Activated CD8-positive, alpha-beta T cell treated with anti-CD3 and anti-CD28 coated beads for 36 hours (primary cell): ENCODE measurements around the gene PPP1R12A. TPM values are rescaled to one million over a fixed set of nuclear protein-coding genes. Genes with fewer than 3 reads are reported as not detected.
A peak's percentile ranks its signal among the peaks of the same experiment; 100 is the strongest.

ENCODE experiments used
- ATAC-seq: fragments of 200-7000 bp; cut with Tn5 transposase; one replicate; pipeline ENCODE4 v1.10.0; 2021; ENCODE audit warnings: mild to moderate bottlenecking, moderate library complexity
- CTCF ChIA-PET: fragments of 350-600 bp; sonication (Branson Sonifier 250); formaldehyde crosslinking; loops from one replicate; lab custom pipeline; 2021; ENCODE audit warnings: antibody characterized with exemption; lab: Charles Lee
- POLR2A ChIA-PET: fragments of 350-600 bp; sonication (Branson Sonifier 250); formaldehyde crosslinking; loops from one replicate; lab custom pipeline; 2021; ENCODE audit warnings: antibody characterized with exemption; lab: Charles Lee
- DNase-seq: peaks from one replicate; pipeline ENCODE4 v3.0.0-alpha.2; 2020
- H3K27ac Mint-ChIP-seq: one replicate; pipeline ENCODE4 v1.8.0; 2021; ENCODE audit warnings: mild to moderate bottlenecking, mixed read lengths
- H3K27me3 Mint-ChIP-seq: one replicate; pipeline ENCODE4 v1.8.0; 2021; ENCODE audit warnings: mixed read lengths
- H3K36me3 Mint-ChIP-seq: one replicate; pipeline ENCODE4 v1.8.0; 2021; ENCODE audit warnings: low read depth, mixed read lengths
- H3K4me1 Mint-ChIP-seq: one replicate; pipeline ENCODE4 v1.8.0; 2021; ENCODE audit warnings: low read depth, mixed read lengths
- H3K4me3 Mint-ChIP-seq: one replicate; pipeline ENCODE4 v1.8.0; 2021; ENCODE audit warnings: mild to moderate bottlenecking, moderate library complexity, mixed read lengths
- H3K9me3 Mint-ChIP-seq: one replicate; pipeline ENCODE4 v1.8.0; 2021; ENCODE audit warnings: mixed read lengths
- CTCF ChIP-seq: fragments of 200-600 bp; IDR thresholded peaks from one replicate; pipeline ENCODE4 v1.8.0; 2022; ENCODE audit warnings: antibody characterized with exemption, mild to moderate bottlenecking
- intact Hi-C: fragments of 100-400 bp; cut with micrococcal nuclease; formaldehyde crosslinking; loops from one replicate; pipeline ENCODE4 v1.10.0; 2022
- total RNA-seq, 2 experiments: library from RNA; stranded (reverse); gene quantifications; one replicate each; pipeline ENCODE4 v1.2.3, GENCODE V29; 2021

Gene PPP1R12A
- total RNA-seq, 2 experiments from 2014 or later: 56.6 to 57.8 TPM

- intact Hi-C loops: no loop called here
- TF ChIP-seq CTCF: no peak
- H3K4me1 Mint-ChIP-seq: peaks cover 53% of the 10 kb centered on the region
- H3K27ac Mint-ChIP-seq: no peak overlapping the region
- H3K4me3 Mint-ChIP-seq: no peak overlapping the region
- DNase-seq (no peak), ATAC-seq (no peak)
- no peaks in the 10 kb centered on the region for H3K9me3 Mint-ChIP-seq
- peaks cover 3% of the 10 kb centered on the region for H3K36me3 Mint-ChIP-seq
- ChIA-PET POLR2A (no interaction called here), CTCF (no interaction called here)
- no peaks in the 10 kb centered on the region for H3K27me3 Mint-ChIP-seq
These were observed 15.1 kb downstream of the PPP1R12A start for GRCh38 chr12:79919762-79920161.

GRCh38 chr12:79916826-79917225, 18.1 kb downstream of the PPP1R12A start:
- Mint-ChIP-seq H3K4me1 (peaks cover 62% of the 10 kb centered on the region), H3K36me3 (peaks cover 3% of the 10 kb centered on the region), H3K4me3 (no peak overlapping the region), H3K27ac (no peak overlapping the region), H3K9me3 (no peaks in the 10 kb centered on the region), H3K27me3 (no peaks in the 10 kb centered on the region)
- intact Hi-C loops: no loop called here
- DNase-seq (no peak), ATAC-seq (no peak)
- CTCF ChIA-PET: no interaction called here
- TF ChIP-seq CTCF: no peak
- POLR2A ChIA-PET: no interaction called here

GRCh38 chr12:79911889-79912656, 22.8 kb downstream of the PPP1R12A start:
- ChIA-PET CTCF (interaction anchor here (0.8 to 1.8 kb wide), 4 partner anchors 10 to 28 kb away, joined by 3 to 6 read pairs (median 4); no protein-coding TSS in a partner anchor), POLR2A (no interaction called here)
- Mint-ChIP-seq H3K27ac (peak overlapping the region; percentile 6), H3K4me1 (peaks cover 51% of the 10 kb centered on the region), H3K4me3 (no peak overlapping the region), H3K27me3 (no peaks in the 10 kb centered on the region), H3K9me3 (no peaks in the 10 kb centered on the region), H3K36me3 (peaks cover 3% of the 10 kb centered on the region)
- ATAC-seq: no peak
- intact Hi-C loops: no loop called here
- no peak for TF ChIP-seq CTCF
- no peak for DNase-seq

- no peak for DNase-seq
- H3K27ac Mint-ChIP-seq: peak overlapping the region; percentile 46
These were observed 26.5 kb downstream of the PPP1R12A start for GRCh38 chr12:79908366-79908765.

More at GRCh38 chr12:79908366-79908765, 26.5 kb downstream of the PPP1R12A start:
- Mint-ChIP-seq H3K4me1 (peaks cover 38% of the 10 kb centered on the region), H3K36me3 (peaks cover 3% of the 10 kb centered on the region), H3K4me3 (no peak overlapping the region), H3K9me3 (no peaks in the 10 kb centered on the region), H3K27me3 (no peaks in the 10 kb centered on the region)
- ATAC-seq: no peak
- TF ChIP-seq CTCF: no peak
- CTCF ChIA-PET: interaction anchor here (1.0 kb wide), 1 partner anchor 16 kb away, joined by 3 read pairs; no protein-coding TSS in a partner anchor
- POLR2A ChIA-PET: no interaction called here
- intact Hi-C loops: no loop called here
